GM19351 (cell line): Measurements from ENCODE around the gene MAPK8IP3.
"Not testable (repeated sequence)": the region's sequence is repeated elsewhere in the genome, so short reads cannot be mapped to it uniquely, and the experiment has no call there.

Source experiments
- ATAC-seq: cut with Tn5 transposase; IDR thresholded peaks from one replicate; pipeline ENCODE4 v1.9.1; 2021; ENCODE audit warnings: mild to moderate bottlenecking, moderate library complexity; ENCODE audit not compliant: unreplicated experiment

MAPK8IP3 gene

DNA sequence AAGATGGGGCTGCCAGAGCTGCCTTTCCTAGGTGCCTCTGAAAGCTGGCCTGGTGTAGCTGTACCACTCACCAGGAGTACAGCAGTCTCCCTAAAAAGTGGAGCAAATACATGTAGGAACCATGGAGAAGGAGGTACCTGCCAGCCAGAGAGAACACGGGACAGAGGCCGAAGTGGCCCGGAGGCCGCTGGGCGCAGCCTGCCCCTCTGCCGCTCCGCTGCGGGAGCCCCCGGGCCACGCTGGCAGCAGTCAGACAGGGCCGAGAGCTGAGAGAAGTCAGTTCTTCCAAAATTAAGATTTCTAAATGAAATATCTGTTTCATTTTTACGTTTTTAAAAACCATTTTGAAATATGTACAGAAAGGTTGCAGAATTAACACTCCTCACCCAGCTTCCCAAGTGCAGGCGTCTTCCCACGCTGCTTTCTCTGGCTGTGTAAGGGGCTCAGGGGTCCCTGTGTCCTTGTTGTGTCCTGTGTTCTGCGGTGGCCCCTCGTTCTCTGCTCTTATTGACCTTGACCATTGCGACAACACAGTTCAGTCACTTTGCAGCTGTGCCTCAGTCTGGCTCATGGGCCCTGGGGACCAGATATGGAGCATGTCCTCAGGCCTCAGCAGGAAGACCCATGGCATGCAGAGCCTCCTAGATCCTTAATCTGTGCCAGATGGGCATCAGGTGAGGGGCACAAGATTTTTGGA lies 5.0 kb downstream of the MAPK8IP3 start:
- no peak for ATAC-seq

- ATAC-seq, result no peak
Observed at GRCh38 chr16:1712791-1713261, 6.8 kb downstream of the MAPK8IP3 start.

DNA sequence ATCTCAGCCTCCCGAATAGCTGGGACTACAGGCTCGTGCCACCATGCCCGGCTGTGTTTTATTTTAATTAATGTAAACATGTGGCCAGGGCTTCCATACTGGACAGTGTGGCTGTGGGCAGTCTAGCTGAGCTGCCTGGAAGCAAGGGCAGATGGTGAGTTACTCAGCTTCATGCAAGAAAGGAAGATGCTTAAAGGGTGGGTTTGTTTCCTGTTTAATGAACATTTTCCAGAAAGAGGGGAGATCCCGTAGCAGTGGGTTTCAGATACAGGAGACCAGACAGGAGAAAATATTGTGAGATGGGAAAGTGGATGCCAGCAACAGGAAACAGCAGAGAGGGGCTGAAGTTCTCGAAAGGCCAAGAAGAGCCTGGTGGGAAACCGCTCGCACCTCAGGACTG lies 7.3 kb downstream of the MAPK8IP3 start:
- ATAC-seq, result no peak

DNA sequence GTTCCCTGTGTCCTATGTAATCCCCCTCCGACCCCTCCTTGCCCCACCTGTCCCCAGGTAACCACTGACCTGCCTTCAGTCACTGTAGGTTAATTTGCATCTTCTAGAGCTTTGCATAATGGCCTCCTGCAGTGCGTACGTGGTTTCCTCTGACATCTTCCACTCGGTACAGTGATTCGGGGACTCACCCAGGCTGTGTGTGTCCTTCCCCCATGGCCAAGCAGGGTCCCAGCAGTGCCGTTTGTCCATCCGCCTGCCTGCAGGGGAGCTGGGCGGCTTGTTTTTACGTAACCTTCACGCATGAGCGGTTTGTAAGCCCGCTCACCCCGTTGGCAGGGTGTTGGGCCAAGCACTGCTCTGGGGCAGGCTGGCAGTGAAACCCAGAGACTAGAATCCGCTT lies 7.9 kb downstream of the MAPK8IP3 start:
- no peak for ATAC-seq

DNA sequence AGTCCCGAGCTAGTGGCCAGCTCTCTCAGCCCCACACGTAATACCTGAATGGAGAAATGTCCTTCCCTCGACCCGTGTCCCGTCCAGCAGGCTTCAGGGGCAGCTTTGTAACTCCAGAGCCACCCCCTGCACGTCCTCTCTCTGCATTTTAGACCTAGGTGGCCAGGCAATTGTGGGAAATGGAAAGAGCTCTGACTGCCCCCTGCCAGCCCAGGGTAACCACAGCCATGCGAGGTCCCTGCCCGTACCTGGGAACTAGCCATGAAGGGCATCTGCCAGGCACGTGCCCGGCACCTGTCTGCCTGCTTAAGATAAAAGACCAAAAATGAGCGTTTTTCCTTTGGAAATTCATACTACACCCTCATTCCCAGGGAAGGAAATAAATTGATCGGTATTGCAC lies 9.2 kb downstream of the MAPK8IP3 start:
- ATAC-seq, result no peak

- not testable (repeated sequence) for ATAC-seq
Observed at GRCh38 chr16:1718236-1718635, 12.2 kb downstream of the MAPK8IP3 start.

- ATAC-seq, result not testable (repeated sequence)
Observed at GRCh38 chr16:1719559-1720229, 13.7 kb downstream of the MAPK8IP3 start.

DNA sequence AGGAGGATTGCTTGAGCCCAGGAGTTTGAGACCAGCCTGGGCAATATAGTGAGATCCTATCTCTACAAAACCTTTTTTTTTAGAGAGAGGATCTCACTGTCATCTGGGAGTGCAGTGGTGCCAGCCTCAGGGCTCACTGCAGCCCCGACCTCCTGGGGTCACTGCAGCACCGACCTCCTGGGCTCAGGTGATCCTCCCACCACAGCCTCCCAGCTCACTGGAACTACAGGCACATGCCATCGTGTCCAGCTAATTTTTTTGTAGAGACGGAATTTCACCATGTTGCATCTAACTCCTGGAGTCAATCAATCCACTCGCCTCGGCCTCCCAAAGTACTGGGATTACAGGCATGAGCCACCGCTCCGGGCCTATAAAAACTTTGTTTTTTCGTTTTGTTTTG lies 15.4 kb downstream of the MAPK8IP3 start:
- ATAC-seq, result no peak

- ATAC-seq, result no peak
Observed at GRCh38 chr16:1723450-1724147, 17.6 kb downstream of the MAPK8IP3 start.

- ATAC-seq, result no peak
Observed at GRCh38 chr16:1724491-1724890, 18.5 kb downstream of the MAPK8IP3 start.

GRCh38 chr16:1726661-1727502 lies 20.9 kb downstream of the MAPK8IP3 start:
- no peak for ATAC-seq

DNA sequence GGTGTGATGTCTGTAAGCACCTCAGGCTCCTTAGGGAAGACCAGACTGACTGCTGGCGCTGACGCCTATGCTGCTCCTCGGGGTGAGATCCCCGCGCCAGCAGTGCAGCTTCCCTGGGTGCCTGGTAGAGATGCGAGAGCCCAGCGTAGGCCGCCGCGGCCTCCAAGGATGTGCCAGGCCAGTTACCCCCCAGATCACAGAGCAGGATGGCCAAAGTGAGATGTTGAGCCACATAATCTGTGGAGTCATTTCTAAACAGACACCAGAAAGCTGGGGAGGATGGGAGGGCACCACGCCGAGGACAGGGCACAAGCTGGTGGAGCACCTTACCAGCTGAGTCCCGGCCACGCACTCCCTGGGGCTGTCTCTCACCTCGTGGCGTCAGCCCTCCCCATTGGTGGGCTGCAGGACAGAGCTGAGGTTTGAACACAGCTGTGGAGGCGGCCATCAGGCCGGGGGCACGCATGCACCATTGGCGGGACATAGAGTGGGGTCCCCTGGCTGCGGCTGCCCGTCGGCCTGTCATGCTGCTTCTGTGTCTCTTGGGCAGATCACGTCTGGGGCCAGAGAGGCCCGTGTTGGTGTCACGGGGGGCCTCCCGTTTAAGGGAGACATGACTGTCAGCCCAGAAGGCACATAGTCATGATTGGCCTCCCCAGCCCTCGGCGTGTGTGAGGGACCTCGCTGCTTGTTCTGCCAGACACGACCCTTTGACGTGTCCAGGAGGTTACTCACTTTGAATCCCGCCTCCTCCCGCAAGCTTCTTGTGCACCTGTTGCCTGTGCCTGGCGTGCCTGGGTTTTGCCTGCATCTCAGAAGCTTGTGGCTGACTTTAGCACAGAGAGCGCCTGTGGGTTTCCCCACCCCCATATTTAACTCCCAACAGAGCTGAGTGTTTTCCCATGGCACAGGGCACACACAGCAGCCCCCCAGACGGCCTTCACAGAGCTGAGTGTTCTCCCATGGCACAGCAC lies 21.9 kb downstream of the MAPK8IP3 start:
- ATAC-seq, result no peak

DNA sequence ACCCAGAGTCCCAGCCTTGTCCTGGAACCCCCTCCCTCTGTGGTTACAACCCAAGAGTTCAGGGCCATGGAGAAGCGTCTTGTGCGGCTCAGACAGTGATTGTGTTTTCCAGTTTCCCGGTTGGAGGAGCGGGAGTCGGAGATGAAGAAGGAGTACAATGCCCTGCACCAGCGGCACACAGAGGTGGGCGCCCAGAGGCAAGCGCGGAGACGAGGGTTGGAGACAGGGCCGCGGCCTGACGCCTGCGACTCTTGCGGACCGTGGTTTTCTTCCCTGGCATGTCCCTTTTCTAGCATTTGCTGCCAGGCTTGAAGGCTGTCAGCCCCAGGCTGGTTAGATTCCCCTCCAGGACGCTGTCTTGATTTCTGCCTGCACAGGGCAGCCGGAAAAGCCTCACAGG lies 23.0 kb downstream of the MAPK8IP3 start:
- ATAC-seq, result no peak

DNA sequence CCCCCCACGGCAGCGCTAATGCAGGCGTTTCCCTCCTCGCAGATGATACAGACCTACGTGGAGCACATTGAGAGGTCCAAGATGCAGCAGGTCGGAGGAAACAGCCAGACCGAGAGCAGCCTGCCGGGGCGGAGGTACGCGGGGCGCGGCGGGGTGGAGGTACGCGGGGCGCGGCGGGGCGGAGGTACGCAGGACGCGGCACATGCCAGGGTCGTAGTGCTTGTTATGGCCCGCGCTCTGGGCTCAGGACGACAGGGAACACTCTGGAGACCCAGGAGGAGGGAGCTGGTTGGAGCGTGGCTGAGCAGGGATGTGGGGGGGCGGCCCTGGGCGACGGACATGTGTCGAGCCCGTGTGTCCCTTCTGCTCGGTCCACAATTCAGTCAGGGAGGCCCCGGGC lies 23.4 kb downstream of the MAPK8IP3 start:
- no peak for ATAC-seq

- ATAC-seq, result no peak
Observed at GRCh38 chr16:1731073-1731472, 25.1 kb downstream of the MAPK8IP3 start.

- ATAC-seq, result no peak
Observed at GRCh38 chr16:1731603-1732002, 25.6 kb downstream of the MAPK8IP3 start.

DNA sequence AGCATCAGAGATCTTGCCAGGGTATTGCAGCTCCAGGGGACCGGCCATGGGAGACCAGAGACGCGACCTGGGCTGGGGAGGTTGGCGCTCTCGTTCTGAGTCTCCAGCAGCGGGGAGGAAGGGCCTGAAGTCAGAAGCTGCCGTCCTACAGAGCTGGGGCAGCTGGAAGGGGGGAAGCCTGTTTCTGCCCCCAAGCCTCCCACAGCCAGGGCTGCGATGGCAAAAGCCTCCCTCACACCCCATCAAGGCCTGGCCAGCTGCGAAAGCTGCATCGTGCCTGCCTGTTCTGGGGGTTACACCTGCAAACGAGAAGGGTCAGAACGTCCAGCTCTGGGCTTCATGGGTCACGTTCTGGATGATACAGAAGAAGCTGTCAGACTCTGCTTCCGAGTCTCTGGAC lies 26.1 kb downstream of the MAPK8IP3 start:
- ATAC-seq, result no peak

GRCh38 chr16:1732551-1732987 lies 26.6 kb downstream of the MAPK8IP3 start:
- ATAC-seq, result not testable (repeated sequence)

DNA sequence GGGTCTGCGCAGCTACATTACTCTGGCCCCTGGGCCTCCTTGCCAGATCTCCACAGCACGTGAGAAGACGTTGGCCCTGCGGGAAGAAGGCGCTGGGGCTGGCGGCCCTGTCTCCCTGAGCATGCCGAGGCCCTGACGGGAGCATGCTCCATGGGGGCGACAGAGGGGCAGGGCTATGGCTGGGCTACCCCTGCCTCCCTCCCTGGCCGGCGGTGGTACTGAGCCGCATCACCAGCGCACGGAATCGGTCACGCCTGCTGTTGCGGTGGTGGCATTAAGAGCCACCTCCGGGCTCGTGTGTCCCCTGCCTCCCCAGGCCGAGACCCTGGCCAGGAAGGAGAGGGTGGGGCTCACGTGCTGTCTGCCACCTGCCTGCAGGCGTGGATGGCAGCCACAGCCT lies 28.1 kb downstream of the MAPK8IP3 start:
- no peak for ATAC-seq

GRCh38 chr16:1734816-1735215 lies 28.8 kb downstream of the MAPK8IP3 start:
- no peak for ATAC-seq
